Kidney (tissue), 14 donors: Measurements from ENCODE around the gene SLC22A1. TPM values are rescaled to one million over a fixed set of nuclear protein-coding genes. Genes with fewer than 3 reads are reported as not detected.

Experiments used
- DNase-seq, 5 donors: peaks; one replicate each; pipeline ENCODE4 v3.0.0-alpha.2; 2013 to 2020
- FAIRE-seq: peaks from 2 replicates; lab custom pipeline; 2012; peaks lifted over from hg19 to GRCh38; lab: Jason Lieb, UNC
- H3K27ac ChIP-seq, 2 donors: one replicate each; pipeline ENCODE4 v1.7.0; 2013; ENCODE audit warnings: low read depth in 2 of 2, low read length in 2 of 2, inconsistent platforms in 1 of 2
- H3K27me3 ChIP-seq: one replicate; pipeline ENCODE4 v1.7.1; 2013; ENCODE audit warnings: low read length, inconsistent platforms; ENCODE audit not compliant: control insufficient read depth, insufficient read depth
- H3K36me3 ChIP-seq, 3 donors: one replicate each; pipeline versions ENCODE4 v1.7.0 to v1.7.1; 2013; ENCODE audit warnings: low read length in 3 of 3, control low read depth in 1 of 3, inconsistent platforms in 1 of 3; ENCODE audit not compliant: insufficient read depth in 3 of 3, control insufficient read depth in 2 of 3
- H3K4me1 ChIP-seq, 3 donors: one replicate each; pipeline versions ENCODE4 v1.7.0 to v1.7.1; 2013; ENCODE audit warnings: low read length in 3 of 3, inconsistent platforms in 1 of 3, low read depth in 1 of 3; ENCODE audit not compliant: control insufficient read depth in 2 of 3, insufficient read depth in 2 of 3
- H3K4me3 ChIP-seq, 3 donors: one replicate each; pipeline versions ENCODE4 v1.7.0 to v1.8.1; 2013; ENCODE audit warnings: low read length in 3 of 3, control low read depth in 1 of 3, inconsistent platforms in 1 of 3
- H3K9ac ChIP-seq, 3 donors: one replicate each; pipeline versions ENCODE4 v1.7.0 to v1.7.1; 2013; ENCODE audit warnings: low read length in 3 of 3, control low read depth in 1 of 3, inconsistent platforms in 1 of 3
- H3K9me3 ChIP-seq, 3 donors: one replicate each; pipeline versions ENCODE4 v1.7.0 to v1.7.1; 2013; ENCODE audit warnings: low read length in 3 of 3, control low read depth in 1 of 3, inconsistent platforms in 1 of 3; ENCODE audit not compliant: control insufficient read depth in 2 of 3, insufficient read depth in 1 of 3
- intact Hi-C: fragments of 100-400 bp; cut with DNase I; formaldehyde crosslinking; loops from one replicate; pipeline ENCODE4 v1.11.1; 2022
- polyA plus RNA-seq: library from polyadenylated mRNA; stranded (reverse); fragments of 350-450 nt; fragmentation: Illumina TruSeq; extraction: RNeasy Lipid Tissue Mini Kit (QIAGEN cat#74804); gene quantifications from one replicate; pipeline ENCODE4 v1.2.3, GENCODE V29; 2014; ENCODE audit warnings: low read depth, low replicate concordance; ENCODE audit not compliant: insufficient read depth
- total RNA-seq: library from RNA; stranded (reverse); fragmentation: NEBNext Ultra II Directional; extraction: Animal tissue kit (Norgen Biotek cat#: 25700); gene quantifications from one replicate; pipeline ENCODE4 v1.2.1, GENCODE V29; 2021
- TF ChIP-seq, protein P1 (sequence below): IDR thresholded peaks from 3 replicates; pipeline ENCODE4 v1.5.1; 2012; ENCODE audit warnings: mild to moderate bottlenecking, moderate library complexity, borderline replicate concordance; ENCODE audit not compliant: insufficient read depth; ENCODE audit errors: extremely low read depth
- donor health status: control.
- donor health status: control.
- donor health status: control.
- donor health status: control.
- donor health status: control.
- donor health status: DM: yes; HTN: yes; CAD: no.
- donor health status: Normal renal cell carcinoma (clear cell type).

The SLC22A1 gene
- total and polyA plus RNA-seq, 2 donors from 2014 or later = 1.4 to 2.3 TPM

DNA sequence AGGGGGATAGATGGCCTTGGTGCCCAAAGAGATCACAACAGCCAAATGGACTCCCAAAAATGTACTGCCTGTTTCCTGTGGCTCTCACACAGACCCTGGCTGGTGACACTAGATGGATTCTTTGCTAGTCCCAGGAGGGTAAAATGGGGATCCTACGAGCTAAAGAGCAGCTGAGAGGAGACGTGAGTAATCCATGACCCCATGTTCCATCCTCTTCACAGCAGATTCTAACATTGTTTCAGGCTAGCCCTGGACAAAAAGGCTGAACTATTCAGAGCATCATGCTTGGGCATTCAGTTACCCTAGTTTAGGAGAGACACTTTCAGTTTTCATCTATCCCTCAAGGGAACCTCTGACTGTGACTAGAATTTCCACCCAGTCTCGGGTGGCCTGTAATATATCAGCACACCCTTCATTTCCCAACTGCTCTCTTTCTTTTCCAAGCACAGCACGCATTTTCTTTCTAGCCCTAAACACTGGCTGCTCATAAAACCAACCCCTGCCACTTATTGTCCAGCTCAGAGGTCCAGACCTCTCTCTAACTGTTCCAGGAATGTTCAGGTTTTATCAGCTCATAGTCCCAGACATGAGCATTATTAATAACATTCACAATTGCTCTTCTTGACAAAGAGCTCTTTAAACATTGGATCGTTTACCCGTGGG is 48.5 kb downstream of the SLC22A1 start:
- TF ChIP-seq, protein P1, sequence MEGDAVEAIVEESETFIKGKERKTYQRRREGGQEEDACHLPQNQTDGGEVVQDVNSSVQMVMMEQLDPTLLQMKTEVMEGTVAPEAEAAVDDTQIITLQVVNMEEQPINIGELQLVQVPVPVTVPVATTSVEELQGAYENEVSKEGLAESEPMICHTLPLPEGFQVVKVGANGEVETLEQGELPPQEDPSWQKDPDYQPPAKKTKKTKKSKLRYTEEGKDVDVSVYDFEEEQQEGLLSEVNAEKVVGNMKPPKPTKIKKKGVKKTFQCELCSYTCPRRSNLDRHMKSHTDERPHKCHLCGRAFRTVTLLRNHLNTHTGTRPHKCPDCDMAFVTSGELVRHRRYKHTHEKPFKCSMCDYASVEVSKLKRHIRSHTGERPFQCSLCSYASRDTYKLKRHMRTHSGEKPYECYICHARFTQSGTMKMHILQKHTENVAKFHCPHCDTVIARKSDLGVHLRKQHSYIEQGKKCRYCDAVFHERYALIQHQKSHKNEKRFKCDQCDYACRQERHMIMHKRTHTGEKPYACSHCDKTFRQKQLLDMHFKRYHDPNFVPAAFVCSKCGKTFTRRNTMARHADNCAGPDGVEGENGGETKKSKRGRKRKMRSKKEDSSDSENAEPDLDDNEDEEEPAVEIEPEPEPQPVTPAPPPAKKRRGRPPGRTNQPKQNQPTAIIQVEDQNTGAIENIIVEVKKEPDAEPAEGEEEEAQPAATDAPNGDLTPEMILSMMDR = no peak
- H3K4me1 ChIP-seq = peaks cover 0 to 3% (median 0%) of the 10 kb centered on the region in 3 donors
- no peaks in the 10 kb centered on the region for H3K36me3 ChIP-seq
- H3K9me3 ChIP-seq = no peaks in the 10 kb centered on the region
- no peak overlapping the region for H3K9ac ChIP-seq
- H3K27me3 ChIP-seq = no peaks in the 10 kb centered on the region
- no peak overlapping the region for H3K4me3 ChIP-seq
- FAIRE-seq (no peak), DNase-seq (no peak)
- intact Hi-C loops = no loop called here
- H3K27ac ChIP-seq = no peak overlapping the region

DNA sequence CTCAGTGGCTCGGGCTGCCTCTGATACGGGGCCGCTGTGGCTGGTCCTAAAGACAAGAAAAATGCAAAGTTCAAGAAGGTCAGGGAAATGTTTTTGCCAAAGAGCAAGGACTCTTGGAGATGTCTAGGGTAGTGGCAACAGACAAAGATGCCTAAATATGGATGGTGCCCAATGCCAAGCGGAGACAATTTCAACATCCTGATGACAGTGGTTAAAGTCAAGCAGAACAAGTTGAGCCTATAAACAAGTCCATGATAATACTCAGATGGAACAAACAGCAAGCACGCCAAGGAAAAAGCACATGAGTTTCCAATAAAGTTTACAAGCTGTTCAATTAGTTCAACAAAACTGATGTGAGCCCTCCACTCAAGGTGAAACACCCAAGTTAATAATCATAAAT is 51.1 kb downstream of the SLC22A1 start:
- no peak for FAIRE-seq
- intact Hi-C loops = no loop called here
- H3K27me3 ChIP-seq = no peaks in the 10 kb centered on the region

DNA sequence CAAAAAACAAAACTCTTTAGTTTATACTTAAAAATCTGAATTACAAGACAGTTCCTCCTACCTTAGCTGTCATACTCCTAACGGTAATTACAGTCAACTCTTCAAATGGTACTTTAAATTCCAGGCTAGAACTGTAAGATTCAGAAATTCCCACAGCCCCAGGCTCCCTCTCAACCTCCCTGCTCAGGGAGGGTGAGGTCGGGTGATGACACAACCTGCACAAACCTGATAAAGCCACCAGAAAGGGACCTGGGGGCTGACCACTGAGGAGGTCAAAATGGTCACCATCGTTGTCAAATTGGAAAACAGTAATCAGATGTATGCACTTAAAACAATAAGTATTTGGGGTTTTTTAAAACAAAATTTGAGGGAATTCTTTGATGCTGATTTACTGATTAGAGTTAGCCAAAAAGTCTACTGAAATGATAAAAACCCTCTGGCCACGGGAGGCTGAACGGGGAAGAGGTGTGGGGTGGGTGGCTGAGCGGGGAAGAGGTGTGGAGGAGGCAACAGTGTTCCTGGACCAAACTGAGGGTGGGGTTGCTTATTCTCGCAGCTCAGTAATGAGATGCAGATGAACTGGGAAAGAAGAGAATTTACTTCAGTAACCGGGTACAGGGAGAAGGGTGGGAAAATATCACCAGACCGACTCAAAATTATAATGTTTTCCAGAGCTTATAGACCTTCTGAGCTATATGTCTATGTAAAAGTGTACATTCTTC is 52.4 kb downstream of the SLC22A1 start:
- H3K9me3 ChIP-seq = no peaks in the 10 kb centered on the region
- TF ChIP-seq, protein P1 = no peak
- no peaks in the 10 kb centered on the region for H3K36me3 ChIP-seq
- no peaks in the 10 kb centered on the region for H3K27me3 ChIP-seq
- no peak overlapping the region for H3K27ac ChIP-seq
- H3K4me1 ChIP-seq = no peaks in the 10 kb centered on the region
- H3K9ac ChIP-seq = no peak overlapping the region
- DNase-seq (no peak), FAIRE-seq (no peak)
- intact Hi-C loops = no loop called here
- H3K4me3 ChIP-seq = no peak overlapping the region

More for the DNA sequence above, 51.1 kb downstream of the SLC22A1 start:
- peaks cover 0 to 1% (median 0%) of the 10 kb centered on the region in 3 donors for H3K4me1 ChIP-seq
- no peaks in the 10 kb centered on the region for H3K9me3 ChIP-seq
- no peak for DNase-seq
- H3K27ac ChIP-seq = no peak overlapping the region
- H3K36me3 ChIP-seq = no peaks in the 10 kb centered on the region
- no peak overlapping the region for H3K9ac ChIP-seq
- H3K4me3 ChIP-seq = no peak overlapping the region
- TF ChIP-seq, protein P1 = no peak
